ENCODE data around the gene POGLUT2. TPM values are rescaled to one million over a fixed set of nuclear protein-coding genes. Genes with fewer than 3 reads are reported as not detected.

The POGLUT2 gene
- total RNA-seq, 2 donors from 2014 or later = 4.2 TPM; not detected in 1

- Histone ChIP-seq H3K4me1 (peaks cover 19% of the 10 kb centered on the region), H3K27me3 (no peaks in the 10 kb centered on the region), H3K9me3 (no peaks in the 10 kb centered on the region), H3K27ac (peak overlapping the region; percentile 94 to 96 (median 95)), H3K4me3 (peak overlapping the region; percentile 51 to 69), H3K36me3 (replicated peaks in 1 of 2; ENCODE audit: insufficient read depth in 1 of 2, low read depth in 2 of 2) (no peaks in the 10 kb centered on the region)
- TF ChIP-seq, protein P1, sequence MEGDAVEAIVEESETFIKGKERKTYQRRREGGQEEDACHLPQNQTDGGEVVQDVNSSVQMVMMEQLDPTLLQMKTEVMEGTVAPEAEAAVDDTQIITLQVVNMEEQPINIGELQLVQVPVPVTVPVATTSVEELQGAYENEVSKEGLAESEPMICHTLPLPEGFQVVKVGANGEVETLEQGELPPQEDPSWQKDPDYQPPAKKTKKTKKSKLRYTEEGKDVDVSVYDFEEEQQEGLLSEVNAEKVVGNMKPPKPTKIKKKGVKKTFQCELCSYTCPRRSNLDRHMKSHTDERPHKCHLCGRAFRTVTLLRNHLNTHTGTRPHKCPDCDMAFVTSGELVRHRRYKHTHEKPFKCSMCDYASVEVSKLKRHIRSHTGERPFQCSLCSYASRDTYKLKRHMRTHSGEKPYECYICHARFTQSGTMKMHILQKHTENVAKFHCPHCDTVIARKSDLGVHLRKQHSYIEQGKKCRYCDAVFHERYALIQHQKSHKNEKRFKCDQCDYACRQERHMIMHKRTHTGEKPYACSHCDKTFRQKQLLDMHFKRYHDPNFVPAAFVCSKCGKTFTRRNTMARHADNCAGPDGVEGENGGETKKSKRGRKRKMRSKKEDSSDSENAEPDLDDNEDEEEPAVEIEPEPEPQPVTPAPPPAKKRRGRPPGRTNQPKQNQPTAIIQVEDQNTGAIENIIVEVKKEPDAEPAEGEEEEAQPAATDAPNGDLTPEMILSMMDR (IDR thresholded peaks at IDR 0.05) = no peak
- TF ChIP-seq POLR2A (IDR thresholded peaks at IDR 0.05) = no peak
- peak; percentile 23 for ATAC-seq
- no peak for DNase-seq
- WGBS, 2 donors = 1 to 2% methylated on average over 13 of the region's 13 CpGs
- intact Hi-C loops (cut with DNase I) = no loop called here
Observed at GRCh38 chr13:102845289-102845629, 46.5 kb upstream of the POGLUT2 start.

DNA sequence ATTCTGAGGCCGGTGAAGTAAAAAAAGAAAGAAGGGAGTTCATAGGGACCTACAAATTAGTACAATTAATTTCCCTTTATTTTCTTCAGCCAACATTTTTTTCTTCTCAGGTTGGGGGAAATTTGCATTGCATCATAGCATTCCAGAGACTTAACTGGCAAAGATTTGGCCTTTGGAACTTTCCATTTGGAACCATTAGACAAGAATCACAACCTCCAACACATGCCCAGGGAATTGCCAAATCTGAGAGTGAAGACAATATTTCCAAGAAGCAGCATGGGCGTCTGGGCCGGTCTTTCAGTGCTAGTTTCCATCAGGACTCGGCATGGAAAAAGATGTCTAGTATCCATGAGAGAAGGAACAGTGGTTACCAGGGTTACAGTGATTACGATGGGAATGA is 40.7 kb upstream of the POGLUT2 start:
- Histone ChIP-seq H3K27me3 (no peaks in the 10 kb centered on the region), H3K4me1 (no peaks in the 10 kb centered on the region), H3K4me3 (no peak overlapping the region), H3K9me3 (no peaks in the 10 kb centered on the region), H3K36me3 (replicated peaks in 1 of 2; ENCODE audit: insufficient read depth in 1 of 2, low read depth in 2 of 2) (peaks cover 0 to 5% of the 10 kb centered on the region in 2 donors), H3K27ac (no peak overlapping the region)
- DNase-seq = no peak
- 86 to 88% methylated on average over 5 of the region's 5 CpGs for WGBS, 2 donors
- TF ChIP-seq, protein P1 (IDR thresholded peaks at IDR 0.05) = no peak
- TF ChIP-seq POLR2A (IDR thresholded peaks at IDR 0.05) = no peak
- intact Hi-C loops (cut with DNase I) = no loop called here
- ATAC-seq = no peak

GRCh38 chr13:102838982-102839381 is 40.2 kb upstream of the POGLUT2 start:
- no peaks in the 10 kb centered on the region for H3K27me3 ChIP-seq
- TF ChIP-seq, protein P1 (IDR thresholded peaks at IDR 0.05) = no peak
- TF ChIP-seq POLR2A (IDR thresholded peaks at IDR 0.05) = no peak
- H3K27ac ChIP-seq = no peak overlapping the region
- intact Hi-C loops (cut with DNase I) = no loop called here
- DNase-seq = no peak
- H3K36me3 ChIP-seq (replicated peaks in 1 of 2; ENCODE audit: insufficient read depth in 1 of 2, low read depth in 2 of 2) = peaks cover 0 to 5% of the 10 kb centered on the region in 2 donors
- H3K4me1 ChIP-seq = no peaks in the 10 kb centered on the region
- WGBS, 2 donors = 46 to 50% methylated on average over 4 of the region's 4 CpGs
- ATAC-seq = no peak
- no peak overlapping the region for H3K4me3 ChIP-seq
- no peaks in the 10 kb centered on the region for H3K9me3 ChIP-seq

- no peak overlapping the region for H3K27ac ChIP-seq
- ATAC-seq (no peak), DNase-seq (no peak)
- H3K4me3 ChIP-seq = no peak overlapping the region
- 72 to 76% methylated on average over 1 of the region's 1 CpG for WGBS, 2 donors
- H3K27me3 ChIP-seq = no peaks in the 10 kb centered on the region
- TF ChIP-seq, protein P1 (IDR thresholded peaks at IDR 0.05) = no peak
- TF ChIP-seq POLR2A (IDR thresholded peaks at IDR 0.05) = no peak
- intact Hi-C loops (cut with DNase I) = no loop called here
- H3K4me1 ChIP-seq = no peaks in the 10 kb centered on the region
- H3K9me3 ChIP-seq = no peaks in the 10 kb centered on the region
- peaks cover 0 to 5% of the 10 kb centered on the region in 2 donors for H3K36me3 ChIP-seq (replicated peaks in 1 of 2; ENCODE audit: insufficient read depth in 1 of 2, low read depth in 2 of 2)
Observed at GRCh38 chr13:102838273-102838672, 39.5 kb upstream of the POGLUT2 start.

- 89 to 93% methylated on average over 4 of the region's 4 CpGs for WGBS, 2 donors
- no peak for TF ChIP-seq POLR2A (IDR thresholded peaks at IDR 0.05)
- TF ChIP-seq, protein P1 (IDR thresholded peaks at IDR 0.05) = no peak
- H3K36me3 ChIP-seq (replicated peaks in 1 of 2; ENCODE audit: insufficient read depth in 1 of 2, low read depth in 2 of 2) = peaks cover 0 to 5% of the 10 kb centered on the region in 2 donors
- no peaks in the 10 kb centered on the region for H3K27me3 ChIP-seq
- ATAC-seq (no peak), DNase-seq (no peak)
- H3K4me1 ChIP-seq = no peaks in the 10 kb centered on the region
- no peak overlapping the region for H3K4me3 ChIP-seq
- H3K9me3 ChIP-seq = no peaks in the 10 kb centered on the region
- no peak overlapping the region for H3K27ac ChIP-seq
- intact Hi-C loops (cut with DNase I) = no loop called here
Observed at GRCh38 chr13:102836471-102836870, 37.7 kb upstream of the POGLUT2 start.

Data from body of pancreas (tissue), 4 donors.